Heart right ventricle (tissue), 16 donors: ENCODE results near the gene CNTN5. TPM values are rescaled to one million over a fixed set of nuclear protein-coding genes. Genes with fewer than 3 reads are reported as not detected.

Experiments
- ATAC-seq, 8 donors: fragments of 200-7000 bp; cut with Tn5 transposase; one replicate each; pipeline ENCODE4 v1.9.1; 2020; ENCODE audit warnings: mild to moderate bottlenecking in 8 of 8, moderate library complexity in 8 of 8, moderate number of reproducible peaks in 1 of 8
- DNase-seq, 2 donors: peaks; one replicate each; pipeline ENCODE4 v3.0.0-alpha.2; 2020
- H3K27ac ChIP-seq, 10 donors: fragments of 200-600 bp; sonication (generic) in 2 of 10; one replicate each; pipeline versions ENCODE4 v1.5.0 to v1.8.0; 2020 to 2022; ENCODE audit warnings: mild to moderate bottlenecking in 3 of 10
- H3K27me3 ChIP-seq, 7 donors: fragments of 200-600 bp; one replicate each; pipeline ENCODE4 v1.8.0; 2021 to 2022; ENCODE audit warnings: mild to moderate bottlenecking in 2 of 7
- H3K36me3 ChIP-seq, 9 donors: fragments of 200-600 bp; sonication (generic) in 1 of 9; one replicate each; pipeline versions ENCODE4 v1.5.0 to v1.8.0; 2020 to 2022; ENCODE audit warnings: mild to moderate bottlenecking in 2 of 9
- H3K4me1 ChIP-seq, 9 donors: fragments of 200-600 bp; sonication (generic) in 1 of 9; one replicate each; pipeline versions ENCODE4 v1.5.0 to v1.8.0; 2020 to 2022; ENCODE audit warnings: mild to moderate bottlenecking in 4 of 9
- H3K4me3 ChIP-seq, 10 donors: fragments of 200-600 bp; sonication (generic) in 2 of 10; one replicate each; pipeline versions ENCODE4 v1.5.0 to v1.8.0; 2020 to 2022; ENCODE audit warnings: mild to moderate bottlenecking in 7 of 10, moderate library complexity in 2 of 10
- H3K9me3 ChIP-seq, 11 donors: fragments of 200-600 bp in 10 of 11; sonication (generic) in 2 of 11; one replicate each; pipeline versions ENCODE4 v1.5.0 to v1.8.0; 2013 to 2022; ENCODE audit warnings: mild to moderate bottlenecking in 2 of 11, control low read depth in 1 of 11, moderate library complexity in 1 of 11
- WGBS, 2 donors: extraction: QIAGEN DNeasy Blood & Tissue Kit; methylation state at CpG; one replicate each; pipeline ENCODE4 v1.1.7; 2013; ENCODE audit warnings: inconsistent platforms in 1 of 2; 5-methylcytosine and 5-hydroxymethylcytosine counted together
- intact Hi-C, 10 donors: fragments of 100-400 bp; cut with DNase I; formaldehyde crosslinking; loops; one replicate each; pipeline versions ENCODE4 v1.11.1 to v1.14.2; 2022
- polyA plus RNA-seq, 2 donors: library from polyadenylated mRNA; stranded (reverse); fragments of 200-250 nt; gene quantifications; one replicate each; pipeline ENCODE4 v1.2.3, GENCODE V29; 2013
- total RNA-seq, 10 donors: library from RNA; stranded (reverse); fragmentation: NEBNext Ultra II Directional in 3 of 10; extraction: Animal tissue kit (Norgen Biotek cat#: 25700) in 3 of 10; gene quantifications; one replicate each; pipeline versions ENCODE4 v1.2.1 to v1.2.4, GENCODE V29; 2021 to 2023
- TF ChIP-seq, protein P1 (sequence below), 9 donors: fragments of 200-600 bp; sonication (generic) in 2 of 9; IDR thresholded peaks; one replicate each; pipeline versions ENCODE4 v1.5.0 to v1.8.0; 2021 to 2022; ENCODE audit warnings: antibody characterized with exemption in 9 of 9, mild to moderate bottlenecking in 5 of 9, moderate library complexity in 1 of 9
- donor health status: Arrhythmogenic right ventricular cardiomyopathy.
- donor health status: ischemic (EF 13 %, LVEDD 7.1; RV severe dilation, severe dysfunction).
- donor health status: healthy with polysubstance abuse.
- donor health status: DM: no; HTN: yes; CAD: no.
- donor health status: DM: no; HTN: no; CAD: no.
- donor health status: ischemic (EF 25% LVEDD 6.9; RV normal size, moderate dysfunction).
- donor health status: ischemic (EF 25% LVEDD 5.7; RV mildly dilated, moderate dysfunction).
- donor health status: healthy.
- donor health status: DM: yes; HTN: yes; CAD: no.
- donor health status: Ischemic cardiomyopathy.
- donor health status: ischemic (EF 35%, LVEDD 5.7; RV mildly dilated, moderate dysfunction).
- donor health status: nonischemic (EF 11% LVEDD 7.7; RV severe dilation, severe dysfunction).
- donor health status: DM: yes; HTN: yes; CAD: no.
- donor health status: PGD.
- donor health status: ischemic (EF 29% LVEDD 5.4; RV normal size, mild dysfunction).
- donor health status: nonischemic (EF 23%, LVEDD 6.1; RV moderate dilation, normal function).

Gene CNTN5
- total and polyA plus RNA-seq, 12 donors, result 0.05 to 0.35 (median 0.17) TPM; not detected in 6

GRCh38 chr11:99567334-99567956 is 546.7 kb downstream of the CNTN5 start:
- Histone ChIP-seq H3K4me1 (no peaks in the 10 kb centered on the region), H3K4me3 (no peak overlapping the region), H3K27ac (no peak overlapping the region), H3K27me3 (no peaks in the 10 kb centered on the region), H3K9me3 (no peaks in the 10 kb centered on the region), H3K36me3 (no peaks in the 10 kb centered on the region)
- DNase-seq (no peak), ATAC-seq (no peak)
- 72 to 78% methylated on average over 4 of the region's 4 CpGs for WGBS, 2 donors
- intact Hi-C loops, result no loop called here
- TF ChIP-seq, protein P1, sequence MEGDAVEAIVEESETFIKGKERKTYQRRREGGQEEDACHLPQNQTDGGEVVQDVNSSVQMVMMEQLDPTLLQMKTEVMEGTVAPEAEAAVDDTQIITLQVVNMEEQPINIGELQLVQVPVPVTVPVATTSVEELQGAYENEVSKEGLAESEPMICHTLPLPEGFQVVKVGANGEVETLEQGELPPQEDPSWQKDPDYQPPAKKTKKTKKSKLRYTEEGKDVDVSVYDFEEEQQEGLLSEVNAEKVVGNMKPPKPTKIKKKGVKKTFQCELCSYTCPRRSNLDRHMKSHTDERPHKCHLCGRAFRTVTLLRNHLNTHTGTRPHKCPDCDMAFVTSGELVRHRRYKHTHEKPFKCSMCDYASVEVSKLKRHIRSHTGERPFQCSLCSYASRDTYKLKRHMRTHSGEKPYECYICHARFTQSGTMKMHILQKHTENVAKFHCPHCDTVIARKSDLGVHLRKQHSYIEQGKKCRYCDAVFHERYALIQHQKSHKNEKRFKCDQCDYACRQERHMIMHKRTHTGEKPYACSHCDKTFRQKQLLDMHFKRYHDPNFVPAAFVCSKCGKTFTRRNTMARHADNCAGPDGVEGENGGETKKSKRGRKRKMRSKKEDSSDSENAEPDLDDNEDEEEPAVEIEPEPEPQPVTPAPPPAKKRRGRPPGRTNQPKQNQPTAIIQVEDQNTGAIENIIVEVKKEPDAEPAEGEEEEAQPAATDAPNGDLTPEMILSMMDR (IDR thresholded peaks at IDR 0.05), result no peak

- 48 to 51% methylated on average over 1 of the region's 1 CpG for WGBS, 2 donors
- intact Hi-C loops, result no loop called here
Observed at GRCh38 chr11:99568808-99569207, 548.1 kb downstream of the CNTN5 start.

GRCh38 chr11:99571094-99571493 is 550.3 kb downstream of the CNTN5 start:
- 49% methylated on average over 2 of the region's 2 CpGs for WGBS, 2 donors

More at GRCh38 chr11:99568808-99569207, 548.1 kb downstream of the CNTN5 start:
- no peak overlapping the region for H3K27ac ChIP-seq
- H3K36me3 ChIP-seq, result no peaks in the 10 kb centered on the region
- DNase-seq (no peak), ATAC-seq (no peak)
- no peak overlapping the region for H3K4me3 ChIP-seq
- H3K4me1 ChIP-seq, result no peaks in the 10 kb centered on the region
- TF ChIP-seq, protein P1 (IDR thresholded peaks at IDR 0.05), result no peak
- peaks cover 0 to 4% (median 0%) of the 10 kb centered on the region in 11 donors for H3K9me3 ChIP-seq
- H3K27me3 ChIP-seq, result no peaks in the 10 kb centered on the region

GRCh38 chr11:99584830-99585229 is 564.1 kb downstream of the CNTN5 start:
- ATAC-seq, result no peak
- intact Hi-C loops, result no loop called here
- H3K4me3 ChIP-seq, result no peak overlapping the region

More at GRCh38 chr11:99571094-99571493, 550.3 kb downstream of the CNTN5 start:
- H3K9me3 ChIP-seq, result peaks cover 0 to 8% (median 0%) of the 10 kb centered on the region in 11 donors
- no peaks in the 10 kb centered on the region for H3K27me3 ChIP-seq
- H3K27ac ChIP-seq, result no peak overlapping the region
- no peak overlapping the region for H3K4me3 ChIP-seq
- no peak for DNase-seq
- no peaks in the 10 kb centered on the region for H3K4me1 ChIP-seq
- ATAC-seq, result no peak
- TF ChIP-seq, protein P1 (IDR thresholded peaks at IDR 0.05), result no peak
- intact Hi-C loops, result no loop called here
- no peaks in the 10 kb centered on the region for H3K36me3 ChIP-seq

More at GRCh38 chr11:99584830-99585229, 564.1 kb downstream of the CNTN5 start:
- Histone ChIP-seq H3K27ac (no peak overlapping the region), H3K9me3 (peaks cover 0 to 4% (median 0%) of the 10 kb centered on the region in 11 donors), H3K36me3 (no peaks in the 10 kb centered on the region), H3K27me3 (no peaks in the 10 kb centered on the region), H3K4me1 (no peaks in the 10 kb centered on the region)
- TF ChIP-seq, protein P1 (IDR thresholded peaks at IDR 0.05), result no peak
- no peak for DNase-seq
